Lower leg skin (tissue), 4 donors: Measurements from ENCODE around the gene NTNG1. TPM values are rescaled to one million over a fixed set of nuclear protein-coding genes. Genes with fewer than 3 reads are reported as not detected.
"Not testable (repeated sequence)": the region's sequence is repeated elsewhere in the genome, so short reads cannot be mapped to it uniquely, and the experiment has no call there.

Source experiments
- DNase-seq, 2 donors: peaks; one replicate each; pipeline ENCODE4 v3.0.0-alpha.2; 2019; ENCODE audit warnings: low spot score in 2 of 2
- H3K4me3 ChIP-seq: fragments of 200-600 bp; sonication (generic); 2 replicates; pipeline ENCODE4 v1.5.1; 2017; ENCODE audit warnings: mild to moderate bottlenecking, low read depth; ENCODE audit not compliant: poor library complexity, severe bottlenecking
- CTCF ChIP-seq, 3 donors: fragments of 450-650 bp; IDR thresholded peaks; one replicate each; pipeline ENCODE4 v1.5.1; 2016; ENCODE audit warnings: antibody characterized with exemption in 3 of 3, mild to moderate bottlenecking in 3 of 3, moderate library complexity in 2 of 3
- POLR2A ChIP-seq, 2 donors: fragments of 450-650 bp; IDR thresholded peaks; one replicate each; pipeline ENCODE4 v1.6.1; 2016 to 2017; ENCODE audit warnings: antibody characterized with exemption in 2 of 2, mild to moderate bottlenecking in 1 of 2, moderate library complexity in 1 of 2
- WGBS, 2 donors: methylation state at CpG; one replicate each; pipeline ENCODE4 v1.1.5; 2018; 5-methylcytosine and 5-hydroxymethylcytosine counted together
- intact Hi-C: fragments of 100-400 bp; cut with DNase I; formaldehyde crosslinking; loops from one replicate; pipeline ENCODE4 v1.15.0; 2023; ENCODE audit warnings: low total_unique reads
- total RNA-seq, 4 donors: library from RNA; depleted of rRNA; stranded (reverse); fragments of >200 nt; gene quantifications; one replicate each; pipeline ENCODE4 v1.1.0, GENCODE V29; 2016

NTNG1 gene
- total RNA-seq, 4 donors from 2014 or later: 2.6 to 8.1 (median 3.4) TPM

DNA sequence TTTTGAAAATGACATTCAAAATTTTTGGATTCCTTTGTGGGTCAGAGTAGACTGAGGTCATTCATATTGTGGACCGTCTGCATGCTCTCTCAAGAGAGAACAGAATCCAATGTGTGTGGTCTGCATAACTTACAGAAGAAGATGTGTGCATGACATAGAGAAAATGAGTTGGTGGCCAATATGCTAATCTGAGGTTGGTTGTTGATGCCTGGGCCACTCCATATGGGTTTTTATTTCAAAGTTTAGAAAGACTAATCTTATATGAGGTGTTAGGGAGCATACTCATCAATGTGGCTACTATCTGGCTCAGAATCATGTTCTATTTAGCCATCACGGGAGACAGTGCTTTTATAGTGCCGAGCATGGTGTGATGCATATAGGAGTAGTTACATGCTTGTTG is 18.2 kb downstream of the NTNG1 start:
- 74 to 80% methylated on average over 3 of the region's 3 CpGs for WGBS, 2 donors
- no peak overlapping the region for H3K4me3 ChIP-seq
- intact Hi-C loops: no loop called here
- no peak for TF ChIP-seq POLR2A (IDR thresholded peaks at IDR 0.05)
- no peak for TF ChIP-seq CTCF (IDR thresholded peaks at IDR 0.05)
- no peak for DNase-seq

DNA sequence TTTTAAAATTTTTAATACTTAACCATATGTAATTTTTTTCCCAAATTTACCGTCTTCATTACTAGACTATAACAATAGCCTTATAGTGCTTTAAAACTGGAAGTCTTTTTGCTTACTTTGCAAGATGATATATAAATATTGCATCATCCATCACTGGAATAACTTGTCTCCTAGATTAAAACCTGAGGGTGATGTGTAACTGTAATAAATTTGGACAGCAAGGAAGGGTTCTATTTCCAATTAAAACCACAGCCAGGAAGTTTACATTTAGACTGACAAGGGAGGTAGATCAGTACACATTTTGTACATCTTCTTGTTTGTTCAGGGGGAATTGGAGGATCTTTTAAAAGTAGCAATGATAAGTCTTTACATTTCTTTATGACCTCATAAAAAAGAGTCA is 21.9 kb downstream of the NTNG1 start:
- H3K4me3 ChIP-seq: no peak overlapping the region
- intact Hi-C loops: no loop called here
- WGBS, 2 donors: 68 to 77% methylated on average over 1 of the region's 1 CpG
- no peak for DNase-seq
- TF ChIP-seq POLR2A (IDR thresholded peaks at IDR 0.05) (no peak), CTCF (IDR thresholded peaks at IDR 0.05) (no peak)

DNA sequence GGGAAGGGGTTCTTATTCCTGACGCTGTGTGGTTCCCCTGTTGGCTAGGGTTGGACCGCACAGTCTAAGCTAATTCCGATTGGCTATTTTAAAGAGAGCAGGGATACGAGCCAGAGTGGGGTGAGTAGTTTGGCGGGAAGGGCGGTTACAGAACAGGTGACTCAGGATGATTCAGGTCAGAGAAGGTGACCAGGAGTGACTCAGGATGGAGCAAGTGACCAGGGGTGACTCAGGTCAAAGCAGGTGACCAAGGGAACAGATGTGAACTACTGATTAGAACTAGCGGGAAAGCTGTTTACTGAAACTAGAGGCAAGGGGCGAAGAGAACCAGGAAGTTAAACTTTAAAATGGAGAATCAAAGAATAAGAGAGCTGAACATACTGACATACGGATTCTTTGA is 24.1 kb downstream of the NTNG1 start:
- 85 to 93% methylated on average over 9 of the region's 9 CpGs for WGBS, 2 donors
- H3K4me3 ChIP-seq, intact Hi-C loops, DNase-seq: not testable (repeated sequence)

GRCh38 chr1:107169615-107170014 is 28.8 kb downstream of the NTNG1 start:
- DNase-seq: no peak
- WGBS, 2 donors: 88 to 91% methylated on average over 3 of the region's 3 CpGs
- no peak overlapping the region for H3K4me3 ChIP-seq
- no peak for TF ChIP-seq POLR2A (IDR thresholded peaks at IDR 0.05)
- TF ChIP-seq CTCF (IDR thresholded peaks at IDR 0.05): no peak
- intact Hi-C loops: no loop called here

GRCh38 chr1:107171333-107171732 is 30.5 kb downstream of the NTNG1 start:
- WGBS, 2 donors: 81 to 92% methylated on average over 5 of the region's 5 CpGs
- no peak for TF ChIP-seq CTCF (IDR thresholded peaks at IDR 0.05)
- no peak overlapping the region for H3K4me3 ChIP-seq
- DNase-seq: no peak
- intact Hi-C loops: no loop called here

DNA sequence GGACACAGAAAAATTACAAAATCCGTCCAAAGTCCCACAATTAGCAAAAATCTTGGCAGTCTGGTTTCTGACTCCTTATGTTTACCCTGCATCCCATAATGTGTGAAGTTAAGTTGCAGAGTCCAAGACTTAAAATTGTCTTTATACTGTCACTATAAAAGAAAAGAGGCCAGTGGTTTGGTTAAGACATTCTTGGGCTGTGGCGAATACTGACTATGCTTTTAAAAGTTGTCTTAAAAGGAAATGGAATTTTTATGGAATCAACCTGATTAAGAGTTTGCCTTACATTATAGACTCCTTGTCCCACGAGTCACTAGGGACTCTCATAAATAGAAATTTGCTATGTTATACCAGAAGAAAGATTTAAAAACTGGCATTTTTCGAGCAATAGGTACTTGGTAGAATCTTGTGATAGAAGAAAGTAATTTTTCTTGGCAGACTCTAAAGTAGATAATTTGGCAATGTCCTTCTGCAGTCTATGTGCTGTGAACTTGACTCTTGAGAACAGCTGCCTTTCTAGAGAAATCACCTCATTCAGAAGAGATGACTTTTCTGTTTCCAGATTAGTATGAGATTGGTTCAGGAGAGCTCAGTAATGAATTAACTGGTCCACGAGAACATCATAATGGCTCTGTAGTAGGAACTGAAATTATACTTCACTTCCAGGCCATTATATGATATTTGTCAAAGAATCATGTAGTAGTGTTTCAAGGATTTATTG is 31.8 kb downstream of the NTNG1 start:
- no peak for DNase-seq
- WGBS, 2 donors: 83 to 88% methylated on average over 5 of the region's 5 CpGs
- no peak overlapping the region for H3K4me3 ChIP-seq
- TF ChIP-seq CTCF (IDR thresholded peaks at IDR 0.05) (no peak), POLR2A (IDR thresholded peaks at IDR 0.05) (no peak)
- intact Hi-C loops: no loop called here
